Adrenal gland (tissue), 5 donors: ENCODE results near the gene PPIL6.

Experiments used
- POLR2A ChIP-seq, 2 donors: fragments of 450-650 bp; IDR thresholded peaks; one replicate each; pipeline ENCODE4 v1.6.1; 2017; ENCODE audit warnings: antibody characterized with exemption in 2 of 2, mild to moderate bottlenecking in 2 of 2, moderate library complexity in 1 of 2
- TF ChIP-seq, protein P1 (sequence below), 6 experiments: fragments of 450-650 bp in 4 of 6; fragments of 200-600 bp in 2 of 6; sonication (generic) in 1 of 6; IDR thresholded peaks; 1 replicate in 5 of 6; 2 replicates in 1 of 6; pipeline versions ENCODE4 v1.5.1 to v1.8.0; 2016 to 2021; ENCODE audit warnings: antibody characterized with exemption in 6 of 6, mild to moderate bottlenecking in 2 of 6, moderate library complexity in 1 of 6
- donor health status: DM: no; HTN: no; CAD: no.

DNA sequence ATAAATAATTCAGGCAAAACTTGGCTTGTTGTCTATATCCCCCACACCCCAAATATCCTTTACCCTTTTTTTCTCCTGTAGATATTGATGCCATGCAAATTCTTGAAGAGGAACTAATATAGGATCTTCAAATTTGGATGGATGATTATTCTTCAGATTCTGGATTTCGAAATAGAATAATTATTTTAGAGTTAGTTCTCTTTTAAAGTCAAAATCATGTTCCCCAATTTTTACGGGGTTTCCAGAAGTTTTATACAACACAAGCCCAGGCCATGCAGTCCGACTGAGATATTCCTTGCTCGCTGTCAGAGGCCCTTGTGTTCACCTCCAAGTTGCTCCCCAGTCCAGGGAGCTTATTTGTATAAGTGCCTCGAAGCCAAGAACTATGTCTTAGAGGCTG, 4.4 kb downstream of the PPIL6 start:
- no peak for TF ChIP-seq POLR2A (IDR thresholded peaks at IDR 0.05)
- TF ChIP-seq, protein P1, sequence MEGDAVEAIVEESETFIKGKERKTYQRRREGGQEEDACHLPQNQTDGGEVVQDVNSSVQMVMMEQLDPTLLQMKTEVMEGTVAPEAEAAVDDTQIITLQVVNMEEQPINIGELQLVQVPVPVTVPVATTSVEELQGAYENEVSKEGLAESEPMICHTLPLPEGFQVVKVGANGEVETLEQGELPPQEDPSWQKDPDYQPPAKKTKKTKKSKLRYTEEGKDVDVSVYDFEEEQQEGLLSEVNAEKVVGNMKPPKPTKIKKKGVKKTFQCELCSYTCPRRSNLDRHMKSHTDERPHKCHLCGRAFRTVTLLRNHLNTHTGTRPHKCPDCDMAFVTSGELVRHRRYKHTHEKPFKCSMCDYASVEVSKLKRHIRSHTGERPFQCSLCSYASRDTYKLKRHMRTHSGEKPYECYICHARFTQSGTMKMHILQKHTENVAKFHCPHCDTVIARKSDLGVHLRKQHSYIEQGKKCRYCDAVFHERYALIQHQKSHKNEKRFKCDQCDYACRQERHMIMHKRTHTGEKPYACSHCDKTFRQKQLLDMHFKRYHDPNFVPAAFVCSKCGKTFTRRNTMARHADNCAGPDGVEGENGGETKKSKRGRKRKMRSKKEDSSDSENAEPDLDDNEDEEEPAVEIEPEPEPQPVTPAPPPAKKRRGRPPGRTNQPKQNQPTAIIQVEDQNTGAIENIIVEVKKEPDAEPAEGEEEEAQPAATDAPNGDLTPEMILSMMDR (IDR thresholded peaks at IDR 0.05): no peak
